ENCODE measurements around the gene SERPINA4. TPM values are rescaled to one million over a fixed set of nuclear protein-coding genes. Genes with fewer than 3 reads are reported as not detected.

The SERPINA4 gene
- total RNA-seq, 3 donors from 2014 or later (not counting 1 experiment from before 2014, with no cell fraction given): not detected

DNA sequence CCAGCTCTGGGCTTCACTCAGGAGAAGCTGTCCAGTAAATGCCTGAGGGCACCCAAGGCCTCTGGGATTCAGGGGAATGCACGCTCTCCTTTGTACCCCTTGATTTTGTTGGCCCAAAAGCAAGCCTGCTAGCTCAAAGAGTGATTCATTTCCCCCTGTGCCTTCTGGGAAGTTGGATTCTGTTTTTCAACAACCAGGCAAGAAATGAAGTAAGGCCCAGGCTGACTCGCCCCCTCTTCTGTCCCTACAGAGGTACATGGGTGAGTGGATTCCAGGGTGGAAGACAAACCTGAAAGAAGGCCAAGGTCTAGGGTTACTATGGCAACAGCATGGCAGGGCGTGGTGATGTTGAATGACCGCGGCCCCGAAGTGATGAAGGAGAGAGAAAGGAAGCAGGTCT is 10.7 kb downstream of the SERPINA4 start:
- no peak overlapping the region for H3K27ac ChIP-seq (ENCODE audit: low read length)
- H3K4me1 ChIP-seq (ENCODE audit: control insufficient read depth, insufficient read depth, low read length): no peaks in the 10 kb centered on the region
- no peak overlapping the region for H3K4me3 ChIP-seq (ENCODE audit: low read length)
- no peaks in the 10 kb centered on the region for H3K9me3 ChIP-seq (ENCODE audit: control insufficient read depth, insufficient read depth, low read length)
- ATAC-seq: no peak
- H3K9me3 Mint-ChIP-seq: no peaks in the 10 kb centered on the region
- no peaks in the 10 kb centered on the region for H3K27me3 Mint-ChIP-seq (ENCODE audit: low read depth in 2 of 2)
- no peak for TF ChIP-seq CTCF (IDR thresholded peaks at IDR 0.05)
- no peaks in the 10 kb centered on the region for H3K4me1 Mint-ChIP-seq
- intact Hi-C loops (cut with micrococcal nuclease): no loop called here
- no peak overlapping the region for H3K27ac Mint-ChIP-seq
- no peak overlapping the region for H3K4me3 Mint-ChIP-seq
- 85% methylated on average over 6 of the region's 6 CpGs for WGBS (ENCODE audit: insufficient coverage)
- no peaks in the 10 kb centered on the region for H3K36me3 Mint-ChIP-seq
- no peaks in the 10 kb centered on the region for H3K36me3 ChIP-seq (ENCODE audit: control insufficient read depth, insufficient read depth, low read length)
- H3K27me3 ChIP-seq (ENCODE audit: control insufficient read depth, insufficient read depth, low read length): no peaks in the 10 kb centered on the region
- no peak for DNase-seq

- Histone ChIP-seq H3K4me3 (ENCODE audit: low read length) (no peak overlapping the region), H3K4me1 (ENCODE audit: control insufficient read depth, insufficient read depth, low read length) (no peaks in the 10 kb centered on the region), H3K27me3 (ENCODE audit: control insufficient read depth, insufficient read depth, low read length) (no peaks in the 10 kb centered on the region), H3K9me3 (ENCODE audit: control insufficient read depth, insufficient read depth, low read length) (no peaks in the 10 kb centered on the region), H3K27ac (ENCODE audit: low read length) (no peak overlapping the region), H3K36me3 (ENCODE audit: control insufficient read depth, insufficient read depth, low read length) (no peaks in the 10 kb centered on the region)
- Mint-ChIP-seq H3K27me3 (ENCODE audit: low read depth in 2 of 2) (no peaks in the 10 kb centered on the region), H3K36me3 (no peaks in the 10 kb centered on the region), H3K27ac (no peak overlapping the region), H3K4me1 (no peaks in the 10 kb centered on the region), H3K4me3 (no peak overlapping the region), H3K9me3 (no peaks in the 10 kb centered on the region)
- intact Hi-C loops (cut with micrococcal nuclease): no loop called here
- 82% methylated on average over 7 of the region's 7 CpGs for WGBS (ENCODE audit: insufficient coverage)
- no peak for ATAC-seq
- no peak for DNase-seq
- no peak for TF ChIP-seq CTCF (IDR thresholded peaks at IDR 0.05)
These were observed 11.5 kb downstream of the SERPINA4 start for GRCh38 chr14:94572637-94573303.

DNA sequence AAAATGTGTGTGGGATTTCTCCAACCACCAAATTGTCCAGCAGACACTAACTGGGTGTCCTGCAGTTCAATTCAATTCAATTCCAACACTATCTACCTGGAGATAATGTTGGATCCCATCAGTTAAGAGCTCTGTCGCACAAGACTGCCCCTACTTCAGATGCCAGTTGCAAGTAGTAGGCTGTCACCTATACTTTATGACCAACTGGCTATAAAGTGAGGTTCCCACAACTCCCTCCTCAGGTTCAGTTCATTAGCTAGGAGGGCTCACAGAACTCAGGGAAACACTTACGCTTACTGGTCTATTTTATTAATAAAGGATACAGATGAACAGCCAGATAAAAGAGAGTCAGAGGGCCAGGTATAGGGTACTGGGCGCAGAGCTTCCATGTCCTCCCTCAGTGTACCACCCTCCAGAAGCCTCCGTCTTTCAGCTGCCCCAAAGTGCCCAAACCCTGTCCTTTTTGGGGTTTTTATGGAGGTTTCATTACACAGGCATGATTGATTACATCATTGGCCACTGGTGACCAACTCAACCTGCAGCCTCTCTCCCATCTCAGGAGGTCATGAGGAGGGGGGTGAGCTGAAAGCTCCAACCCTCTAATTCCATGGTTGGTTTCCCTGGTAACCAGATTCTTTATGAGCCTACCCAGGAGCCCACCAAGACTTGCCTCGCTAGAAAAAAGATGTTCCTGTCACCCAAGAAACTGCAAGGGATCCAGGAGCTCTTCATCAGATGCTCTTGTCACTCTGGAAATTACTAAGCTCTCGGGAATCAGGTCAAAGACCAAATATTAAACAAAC is 12.4 kb downstream of the SERPINA4 start:
- no peaks in the 10 kb centered on the region for H3K9me3 Mint-ChIP-seq
- H3K27ac ChIP-seq (ENCODE audit: low read length): no peak overlapping the region
- H3K4me3 Mint-ChIP-seq: no peak overlapping the region
- 79% methylated on average over 6 of the region's 6 CpGs for WGBS (ENCODE audit: insufficient coverage)
- no peak overlapping the region for H3K27ac Mint-ChIP-seq
- DNase-seq (no peak), ATAC-seq (no peak)
- H3K36me3 ChIP-seq (ENCODE audit: control insufficient read depth, insufficient read depth, low read length): no peaks in the 10 kb centered on the region
- no peaks in the 10 kb centered on the region for H3K27me3 Mint-ChIP-seq (ENCODE audit: low read depth in 2 of 2)
- no peak for TF ChIP-seq CTCF (IDR thresholded peaks at IDR 0.05)
- no peak overlapping the region for H3K4me3 ChIP-seq (ENCODE audit: low read length)
- H3K4me1 Mint-ChIP-seq: no peaks in the 10 kb centered on the region
- H3K4me1 ChIP-seq (ENCODE audit: control insufficient read depth, insufficient read depth, low read length): no peaks in the 10 kb centered on the region
- no peaks in the 10 kb centered on the region for H3K36me3 Mint-ChIP-seq
- H3K9me3 ChIP-seq (ENCODE audit: control insufficient read depth, insufficient read depth, low read length): no peaks in the 10 kb centered on the region
- intact Hi-C loops (cut with micrococcal nuclease): no loop called here
- H3K27me3 ChIP-seq (ENCODE audit: control insufficient read depth, insufficient read depth, low read length): no peaks in the 10 kb centered on the region

Measured in natural killer cell (primary cell).